Measurements from ENCODE around the gene LRMDA. TPM values are rescaled to one million over a fixed set of nuclear protein-coding genes. Genes with fewer than 3 reads are reported as not detected.
A peak's percentile ranks its signal among the peaks of the same experiment; 100 is the strongest.

LRMDA gene
- total and polyA plus RNA-seq, 4 donors, result 12.1 to 40.8 (median 21.6) TPM

DNA sequence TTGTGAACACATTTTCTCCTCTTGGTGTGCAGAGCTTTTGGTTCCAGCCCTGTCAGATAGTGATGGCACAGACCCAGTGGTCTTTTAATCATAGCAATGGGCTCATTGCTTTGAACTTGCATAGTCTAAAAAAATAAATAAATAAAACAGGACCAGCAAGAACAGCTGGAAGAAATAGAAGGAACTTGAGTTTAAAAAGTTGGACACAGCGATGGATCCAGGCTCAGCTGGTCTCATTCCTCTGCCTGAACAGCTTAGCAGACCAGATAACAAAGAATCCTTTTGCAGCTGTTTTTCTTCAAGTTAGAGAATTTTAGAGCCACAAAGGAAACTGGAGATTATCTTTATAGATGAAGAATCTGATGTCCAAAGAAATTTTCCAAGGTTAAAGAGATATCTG lies 1005.6 kb downstream of the LRMDA start:
- no peak overlapping the region for H3K9ac ChIP-seq (ENCODE audit: insufficient read depth in 1 of 2, low read length in 2 of 2)
- H3K4me3 ChIP-seq, result no peak overlapping the region
- H3K27me3 ChIP-seq (ENCODE audit: control insufficient read depth in 3 of 3, insufficient read depth in 3 of 3, low read length in 2 of 3), result no peaks in the 10 kb centered on the region
- peaks cover 0 to 18% (median 0%) of the 10 kb centered on the region in 5 donors for H3K4me1 ChIP-seq (ENCODE audit: control insufficient read depth in 5 of 5, insufficient read depth in 5 of 5, low read length in 5 of 5)
- H3K9me3 ChIP-seq (ENCODE audit: control insufficient read depth in 4 of 4, insufficient read depth in 3 of 4, low read length in 3 of 4), result no peaks in the 10 kb centered on the region
- DNase-seq (peak in 1 of 3 donors; percentile 57), ATAC-seq (ENCODE audit: insufficient read depth, low FRiP score) (no peak)
- WGBS, 2 donors, result 85% methylated on average over 1 of the region's 1 CpG
- TF ChIP-seq, protein P1, sequence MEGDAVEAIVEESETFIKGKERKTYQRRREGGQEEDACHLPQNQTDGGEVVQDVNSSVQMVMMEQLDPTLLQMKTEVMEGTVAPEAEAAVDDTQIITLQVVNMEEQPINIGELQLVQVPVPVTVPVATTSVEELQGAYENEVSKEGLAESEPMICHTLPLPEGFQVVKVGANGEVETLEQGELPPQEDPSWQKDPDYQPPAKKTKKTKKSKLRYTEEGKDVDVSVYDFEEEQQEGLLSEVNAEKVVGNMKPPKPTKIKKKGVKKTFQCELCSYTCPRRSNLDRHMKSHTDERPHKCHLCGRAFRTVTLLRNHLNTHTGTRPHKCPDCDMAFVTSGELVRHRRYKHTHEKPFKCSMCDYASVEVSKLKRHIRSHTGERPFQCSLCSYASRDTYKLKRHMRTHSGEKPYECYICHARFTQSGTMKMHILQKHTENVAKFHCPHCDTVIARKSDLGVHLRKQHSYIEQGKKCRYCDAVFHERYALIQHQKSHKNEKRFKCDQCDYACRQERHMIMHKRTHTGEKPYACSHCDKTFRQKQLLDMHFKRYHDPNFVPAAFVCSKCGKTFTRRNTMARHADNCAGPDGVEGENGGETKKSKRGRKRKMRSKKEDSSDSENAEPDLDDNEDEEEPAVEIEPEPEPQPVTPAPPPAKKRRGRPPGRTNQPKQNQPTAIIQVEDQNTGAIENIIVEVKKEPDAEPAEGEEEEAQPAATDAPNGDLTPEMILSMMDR (IDR thresholded peaks at IDR 0.05; ENCODE audit: control extremely low read depth, extremely low read depth), result no peak
- H3K36me3 ChIP-seq (ENCODE audit: control insufficient read depth in 4 of 4, insufficient read depth in 4 of 4, low read length in 4 of 4), result peaks cover 0 to 3% (median 0%) of the 10 kb centered on the region in 4 donors
- H3K27ac ChIP-seq (ENCODE audit: low read depth in 1 of 2, low read length in 1 of 2), result peak overlapping the region in 1 of 2 donors; percentile 72

DNA sequence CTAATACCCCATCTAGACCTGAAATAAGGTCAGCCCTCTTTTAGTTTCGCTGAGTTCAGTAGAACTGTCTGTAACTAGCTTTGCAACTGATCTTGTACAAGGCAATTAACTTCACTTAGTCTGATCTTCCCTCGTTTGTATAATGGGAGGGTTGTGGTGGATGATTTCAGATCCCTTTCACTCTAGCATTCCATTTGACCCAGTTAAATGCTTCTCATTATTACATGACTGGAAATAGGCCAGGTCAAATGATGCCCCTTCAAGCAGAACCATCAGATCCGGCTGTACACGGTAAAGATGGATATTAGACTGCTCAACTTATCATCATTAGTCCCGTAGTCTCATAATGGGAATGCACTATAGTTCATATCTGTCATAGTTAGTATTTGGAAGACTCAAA lies 1009.0 kb downstream of the LRMDA start:
- DNase-seq (no peak), ATAC-seq (ENCODE audit: insufficient read depth, low FRiP score) (no peak)
- Histone ChIP-seq H3K9ac (ENCODE audit: insufficient read depth in 1 of 2, low read length in 2 of 2) (no peak overlapping the region), H3K27me3 (ENCODE audit: control insufficient read depth in 3 of 3, insufficient read depth in 3 of 3, low read length in 2 of 3) (no peaks in the 10 kb centered on the region), H3K9me3 (ENCODE audit: control insufficient read depth in 4 of 4, insufficient read depth in 3 of 4, low read length in 3 of 4) (no peaks in the 10 kb centered on the region), H3K4me1 (ENCODE audit: control insufficient read depth in 5 of 5, insufficient read depth in 5 of 5, low read length in 5 of 5) (peaks cover 0 to 26% (median 0%) of the 10 kb centered on the region in 5 donors), H3K36me3 (ENCODE audit: control insufficient read depth in 4 of 4, insufficient read depth in 4 of 4, low read length in 4 of 4) (no peaks in the 10 kb centered on the region), H3K27ac (ENCODE audit: low read depth in 1 of 2, low read length in 1 of 2) (no peak overlapping the region), H3K4me3 (no peak overlapping the region)
- WGBS, 2 donors, result 94 to 95% methylated on average over 5 of the region's 5 CpGs
- TF ChIP-seq, protein P1 (IDR thresholded peaks at IDR 0.05; ENCODE audit: control extremely low read depth, extremely low read depth), result no peak

DNA sequence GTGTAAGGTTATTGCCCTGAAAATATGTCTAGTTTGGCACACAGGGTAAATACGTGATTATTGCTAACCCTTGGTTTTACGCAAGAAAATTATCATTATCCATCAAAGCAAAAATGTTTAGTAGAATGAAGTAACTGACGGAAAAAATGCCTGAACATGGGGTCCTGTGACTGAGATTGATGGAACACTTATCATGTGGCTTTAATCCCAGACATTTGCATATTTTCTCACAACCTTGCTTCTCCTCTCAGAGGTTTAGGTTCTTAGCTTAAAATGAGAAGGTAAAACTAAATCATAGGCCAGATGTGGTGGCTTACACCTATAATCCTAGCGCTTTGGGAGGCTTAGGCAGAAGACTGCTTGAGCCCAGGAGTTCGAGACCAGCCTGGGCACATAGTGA lies 1010.7 kb downstream of the LRMDA start:
- ATAC-seq (ENCODE audit: insufficient read depth, low FRiP score) (no peak), DNase-seq (no peak)
- no peak overlapping the region for H3K4me3 ChIP-seq
- WGBS, 2 donors, result 93 to 94% methylated on average over 5 of the region's 5 CpGs
- H3K9me3 ChIP-seq (ENCODE audit: control insufficient read depth in 4 of 4, insufficient read depth in 3 of 4, low read length in 3 of 4), result no peaks in the 10 kb centered on the region
- H3K4me1 ChIP-seq (ENCODE audit: control insufficient read depth in 5 of 5, insufficient read depth in 5 of 5, low read length in 5 of 5), result peaks cover 0 to 15% (median 0%) of the 10 kb centered on the region in 5 donors
- H3K9ac ChIP-seq (ENCODE audit: insufficient read depth in 1 of 2, low read length in 2 of 2), result no peak overlapping the region
- H3K27ac ChIP-seq (ENCODE audit: low read depth in 1 of 2, low read length in 1 of 2), result no peak overlapping the region
- no peaks in the 10 kb centered on the region for H3K27me3 ChIP-seq (ENCODE audit: control insufficient read depth in 3 of 3, insufficient read depth in 3 of 3, low read length in 2 of 3)
- TF ChIP-seq, protein P1 (IDR thresholded peaks at IDR 0.05; ENCODE audit: control extremely low read depth, extremely low read depth), result no peak
- H3K36me3 ChIP-seq (ENCODE audit: control insufficient read depth in 4 of 4, insufficient read depth in 4 of 4, low read length in 4 of 4), result no peaks in the 10 kb centered on the region

Data from lung (tissue), 12 donors.